GM12878 (cell line): ENCODE results near the gene DDX42. TPM values are rescaled to one million over a fixed set of nuclear protein-coding genes. Genes with fewer than 3 reads are reported as not detected.

Source experiments
- ATAC-seq: fragments of 200-7000 bp; cut with Tn5 transposase; 3 replicates; pipeline ENCODE4 v1.9.1; 2020; ENCODE audit warnings: mild to moderate bottlenecking, moderate library complexity
- BruUV-seq: library from RNA; stranded (reverse); fragments of 400-500 nt; replicated peaks from 2 replicates; lab custom pipeline; 2021; lab: Mats Ljungman, UMichigan
- CTCF ChIA-PET: fragments of 300-600 bp; sonication (Branson Sonifier 250); formaldehyde crosslinking; extraction: SDS; loops from one replicate; lab custom pipeline; 2021; ENCODE audit warnings: inconsistent platforms; lab: Yijun Ruan, JAX
- POLR2A ChIA-PET: fragments of 350-600 bp; formaldehyde crosslinking; extraction: SDS; loops from one replicate; lab custom pipeline; 2021; ENCODE audit warnings: inconsistent platforms; lab: Charles Lee
- RAD21 ChIA-PET: fragments of 300-600 bp; sonication (Branson Sonifier 250); formaldehyde crosslinking; loops from one replicate; lab custom pipeline; 2023; ENCODE audit warnings: antibody characterized with exemption; ENCODE audit not compliant: unreplicated experiment; lab: Charles Lee
- SMC1A ChIA-PET: fragments of 300-600 bp; sonication (Branson Sonifier 250); formaldehyde crosslinking; loops from one replicate; lab custom pipeline; 2023; ENCODE audit not compliant: unreplicated experiment, uncharacterized antibody; lab: Charles Lee
- DNase-seq: peaks from one replicate; pipeline ENCODE4 v3.0.0-alpha.2; 2011; ENCODE audit warnings: low read depth, low spot score
- FAIRE-seq: peaks from 3 replicates; lab custom pipeline; 2011; peaks lifted over from hg19 to GRCh38; lab: Jason Lieb, UNC
- H2AFZ ChIP-seq: 2 replicates; pipeline ENCODE4 v1.6.0; 2011; ENCODE audit warnings: low read depth, low read length, control low read depth; ENCODE audit not compliant: control insufficient read depth
- H3K27ac ChIP-seq: 2 replicates; pipeline ENCODE4 v1.5.1; 2011; ENCODE audit warnings: control low read depth; ENCODE audit not compliant: control insufficient read depth, insufficient read depth
- H3K27me3 ChIP-seq, 2 experiments: replicated peaks in 1 of 2; 2 replicates each; pipeline versions ENCODE4 v1.6.0 to v1.6.1; 2011; ENCODE audit warnings: low read length in 1 of 2; ENCODE audit not compliant: control insufficient read depth in 2 of 2, insufficient read depth in 2 of 2
- H3K36me3 ChIP-seq, 2 experiments: 2 replicates each; pipeline ENCODE4 v1.5.1; 2011; ENCODE audit warnings: low read length in 1 of 2; ENCODE audit not compliant: control insufficient read depth in 2 of 2, insufficient read depth in 2 of 2
- H3K4me1 ChIP-seq: 2 replicates; pipeline ENCODE4 v1.6.1; 2011; ENCODE audit warnings: mild to moderate bottlenecking, low read length, moderate library complexity, mixed read lengths; ENCODE audit not compliant: control insufficient read depth, insufficient read depth
- H3K4me2 ChIP-seq: 2 replicates; pipeline ENCODE4 v1.6.0; 2011; ENCODE audit warnings: control low read depth; ENCODE audit not compliant: control insufficient read depth, insufficient read depth
- H3K4me3 ChIP-seq: fragments of 200-600 bp; sonication (generic); 2 replicates; pipeline ENCODE4 v1.5.1; 2016
- H3K79me2 ChIP-seq: 2 replicates; pipeline ENCODE4 v1.6.0; 2011; ENCODE audit warnings: low read length; ENCODE audit not compliant: control insufficient read depth, insufficient read depth
- H3K9ac ChIP-seq: 2 replicates; pipeline ENCODE4 v1.8.0; 2011; ENCODE audit warnings: low read length, control low read depth, mixed read lengths; ENCODE audit not compliant: control insufficient read depth, insufficient read depth
- H3K9me3 ChIP-seq: replicated peaks from 3 replicates; pipeline ENCODE4 v1.5.1; 2011; ENCODE audit warnings: mild to moderate bottlenecking, low read length; ENCODE audit not compliant: control insufficient read depth, insufficient read depth
- H4K20me1 ChIP-seq: 2 replicates; pipeline ENCODE4 v1.6.0; 2011; ENCODE audit not compliant: control insufficient read depth, insufficient read depth
- DPF2 ChIP-seq: fragments of 450-650 bp; IDR thresholded peaks from 2 replicates; pipeline ENCODE4 v1.6.1; 2017; ENCODE audit warnings: mild to moderate bottlenecking
- HDAC2 ChIP-seq: fragments of 200-600 bp; sonication (generic); IDR thresholded peaks from 2 replicates; pipeline ENCODE4 v1.6.1; 2017
- HDAC6 ChIP-seq: fragments of 200-600 bp; sonication (generic); IDR thresholded peaks from one replicate; pipeline ENCODE4 v1.8.0; 2017; ENCODE audit warnings: antibody characterized with exemption; ENCODE audit not compliant: unreplicated experiment
- IRF4 ChIP-seq: IDR thresholded peaks from 2 replicates; pipeline ENCODE4 v1.6.1; 2011; ENCODE audit warnings: low read depth, low read length
- MYB ChIP-seq: fragments of 150-350 bp; IDR thresholded peaks from 2 replicates; pipeline ENCODE4 v1.6.1; 2014; ENCODE audit warnings: mild to moderate bottlenecking, low read depth, low read length, borderline replicate concordance
- NFYB ChIP-seq: IDR thresholded peaks from 2 replicates; pipeline ENCODE4 v1.6.1; 2011; ENCODE audit warnings: low read depth, mild to moderate bottlenecking, low read length, improper control_type of control experiment, moderate library complexity; ENCODE audit not compliant: insufficient read depth
- NR2C2 ChIP-seq: IDR thresholded peaks from 2 replicates; pipeline ENCODE4 v1.6.1; 2011; ENCODE audit warnings: borderline replicate concordance, low read depth; ENCODE audit not compliant: control insufficient read depth, insufficient read length
- NR2F1 ChIP-seq: fragments of 450-650 bp; conservative IDR thresholded peaks from 2 replicates; pipeline ENCODE4 v1.6.1; 2017; ENCODE audit warnings: mild to moderate bottlenecking
- POLR2AphosphoS2 ChIP-seq: IDR thresholded peaks from 2 replicates; pipeline ENCODE4 v1.6.1; 2011; ENCODE audit warnings: low read depth, mild to moderate bottlenecking, low read length, improper control_type of control experiment, moderate library complexity
- SMAD1 ChIP-seq: fragments of 450-650 bp; IDR thresholded peaks from 2 replicates; pipeline ENCODE4 v1.6.1; 2018; ENCODE audit warnings: mild to moderate bottlenecking, low read depth; ENCODE audit not compliant: partially characterized antibody
- SMARCA5 ChIP-seq: fragments of 450-650 bp; IDR thresholded peaks from 2 replicates; pipeline ENCODE4 v1.6.1; 2017; ENCODE audit warnings: mild to moderate bottlenecking
- WGBS: methylation state at CpG from one replicate; pipeline ENCODE4 v1.1.6; 2016; ENCODE audit warnings: low lambda C conversion rate; ENCODE audit not compliant: insufficient replicate concordance, insufficient coverage; ENCODE audit errors: missing lambda C conversion rate; 5-methylcytosine and 5-hydroxymethylcytosine counted together
- in situ Hi-C: fragments of 300-500 bp; cut with MboI; formaldehyde crosslinking; loops from 9 replicates; pipeline ENCODE4 v1.14.3; 2018; ENCODE audit warnings: mixed read lengths
- intact Hi-C: fragments of 100-400 bp; cut with micrococcal nuclease; formaldehyde crosslinking; loops from one replicate; pipeline ENCODE4 v1.14.2; 2022; ENCODE audit not compliant: unreplicated experiment
- polyA plus RNA-seq, 11 experiments: library from polyadenylated mRNA; depleted of rRNA in 4 of 11; unstranded in 6 of 11; stranded (reverse) in 5 of 11; fragments of >200 nt; fragmentation: Nextera tagmentation in 4 of 11; fragmentation: Illumina TruSeq in 1 of 11; extraction: Ambion mirVana in 4 of 11; extraction: Trizol in 1 of 11; gene quantifications; 1 replicate in 1 of 11; 2 replicates in 10 of 11; pipeline versions ENCODE4 v1.2.1 to v1.2.3, GENCODE V29; 2011 to 2016; ENCODE audit warnings: inconsistent platforms in 2 of 11, missing spikeins in 2 of 11, low read depth in 1 of 11
- total RNA-seq, 4 experiments: library from RNA; depleted of rRNA in 3 of 4; stranded (reverse); fragments of >200 nt in 3 of 4; fragmentation: Illumina TruSeq in 1 of 4; extraction: Trizol in 1 of 4; gene quantifications; 2 replicates each; pipeline versions ENCODE4 v1.2.1 to v1.2.3, GENCODE V29; 2013 to 2021
- TF ChIP-seq, protein P1 (sequence below): IDR thresholded peaks from 2 replicates; pipeline ENCODE4 v1.6.1; 2011; ENCODE audit warnings: mild to moderate bottlenecking, low read depth, low read length, moderate library complexity; ENCODE audit not compliant: insufficient replicate concordance
- TF ChIP-seq, protein P2 (sequence below): fragments of 150-350 bp; IDR thresholded peaks from 2 replicates; pipeline ENCODE4 v1.6.1; 2016; ENCODE audit warnings: low read depth, low read length

The DDX42 gene
- total and polyA plus RNA-seq, 10 of the 15 experiments (the other 5 are each of a cell fraction or from before 2014, with no cell fraction given), result 14.6 to 147 (median 65.3) TPM

DNA sequence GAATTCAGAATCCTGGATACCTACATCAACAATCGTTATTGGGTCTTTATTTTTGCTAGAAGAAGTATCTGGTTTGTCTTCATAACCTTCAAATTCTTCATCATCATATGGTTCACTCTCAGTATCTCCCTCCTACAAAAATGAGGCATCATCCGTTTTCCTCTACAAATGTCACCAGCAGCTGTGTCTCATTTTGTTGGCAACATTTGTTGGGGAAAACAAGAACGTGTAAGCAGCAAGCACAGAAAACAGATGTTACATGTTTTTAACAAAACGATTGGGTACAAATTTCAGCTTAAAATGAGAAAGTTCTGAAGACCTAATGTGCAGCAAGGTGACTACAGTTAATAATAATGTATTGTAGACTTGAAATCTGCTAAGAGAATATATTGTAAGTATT, 9.3 kb upstream of the DDX42 start:
- H3K79me2 ChIP-seq, result peaks cover 40% of the 10 kb centered on the region
- no peak for TF ChIP-seq MYB
- no peak for TF ChIP-seq NFYB
- TF ChIP-seq DPF2, result no peak
- no peak for TF ChIP-seq NR2C2
- TF ChIP-seq NR2F1, result no peak
- TF ChIP-seq, all 136 proteins: peak for 0
- POLR2A ChIA-PET, result interaction anchor here (0.9 to 2.2 kb wide), 4 partner anchors 10 to 72 kb away, joined by 3 to 15 read pairs (median 4); partner anchors contain the start of genes CCDC47 and DDX42
- no peaks in the 10 kb centered on the region; the same call in 1 of the 2 replicates for H3K4me1 ChIP-seq
- intact Hi-C loops (no loop called here), in situ Hi-C loops (no loop called here)
- no TSS peak for BruUV-seq
- ATAC-seq, result no peak
- CTCF ChIA-PET, result interaction anchor here (0.9 to 1.2 kb wide), 4 partner anchors 11 to 103 kb away, joined by 3 to 5 read pairs (median 4); no protein-coding TSS in a partner anchor
- RAD21 ChIA-PET, result interaction anchor here (1.2 kb wide), 1 partner anchor 22 kb away, joined by 3 read pairs; no protein-coding TSS in a partner anchor
- SMC1A ChIA-PET, result interaction anchor here (1.0 to 1.9 kb wide), 7 partner anchors 10 to 51 kb away, joined by 3 to 6 read pairs (median 4); no protein-coding TSS in a partner anchor
- H4K20me1 ChIP-seq, result peaks cover 3% of the 10 kb centered on the region; the same call in 1 of the 2 replicates
- no peak for FAIRE-seq
- H2AFZ ChIP-seq, result no peak overlapping the region
- H3K4me2 ChIP-seq, result no peak overlapping the region
- no peaks in the 10 kb centered on the region for H3K9me3 ChIP-seq
- H3K27me3 ChIP-seq, result no peaks in the 10 kb centered on the region
- WGBS, result 100% methylated on average over 4 of the region's 4 CpGs
- no peak overlapping the region for H3K27ac ChIP-seq
- DNase-seq, result no peak
- peaks cover 7 to 8% of the 10 kb centered on the region in 2 experiments; a peak in 3 of 4 replicates for H3K36me3 ChIP-seq
- no peak overlapping the region for H3K9ac ChIP-seq
- no peak overlapping the region for H3K4me3 ChIP-seq

DNA sequence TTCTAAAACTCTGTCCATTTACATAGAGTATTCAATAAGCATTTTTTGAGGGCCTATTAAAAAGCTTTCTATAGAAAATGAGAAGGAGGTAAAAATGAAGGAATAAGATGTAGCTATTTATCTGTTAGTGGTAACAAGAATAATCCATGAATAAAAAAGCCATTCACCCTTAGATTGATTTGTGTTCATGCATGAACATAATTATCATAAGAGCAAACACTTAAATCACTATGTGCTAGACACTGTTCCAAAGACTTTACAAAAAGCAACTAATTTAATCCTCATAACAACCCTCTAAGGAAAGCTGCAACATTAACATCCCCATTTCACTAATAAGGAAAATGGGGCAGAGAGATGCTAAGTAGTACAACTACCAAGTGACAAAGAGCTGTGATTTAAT, 7.2 kb upstream of the DDX42 start:
- Histone ChIP-seq H3K36me3 (peaks cover 1 to 5% of the 10 kb centered on the region in 2 experiments; a peak in 3 of 4 replicates), H2AFZ (no peak overlapping the region), H3K27me3 (no peaks in the 10 kb centered on the region), H3K4me1 (no peaks in the 10 kb centered on the region; the same call in 1 of the 2 replicates), H4K20me1 (peaks cover 3% of the 10 kb centered on the region; the same call in 1 of the 2 replicates), H3K79me2 (peaks cover 61% of the 10 kb centered on the region), H3K4me3 (no peak overlapping the region), H3K9ac (no peak overlapping the region), H3K9me3 (no peaks in the 10 kb centered on the region), H3K4me2 (peak overlapping the region; percentile 11), H3K27ac (no peak overlapping the region)
- RAD21 ChIA-PET, result interaction anchor here (0.6 to 1.2 kb wide), 4 partner anchors 14 to 74 kb away, joined by 3 to 4 read pairs (median 3); partner anchors contain the start of gene STRADA
- POLR2A ChIA-PET, result interaction anchor here (1.0 to 1.3 kb wide), 3 partner anchors 11 to 26 kb away, joined by 5 to 6 read pairs (median 5); no protein-coding TSS in a partner anchor
- no peak for FAIRE-seq
- BruUV-seq, result no TSS peak
- in situ Hi-C loops, result no loop called here
- no peak for DNase-seq
- CTCF ChIA-PET, result interaction anchor here (0.8 to 1.6 kb wide), 6 partner anchors 8 to 82 kb away, joined by 3 to 7 read pairs (median 3); no protein-coding TSS in a partner anchor
- SMC1A ChIA-PET, result interaction anchor here (0.6 to 1.3 kb wide), 7 partner anchors 8 to 24 kb away, joined by 3 to 5 read pairs (median 3); no protein-coding TSS in a partner anchor
- no peak; the same call in 2 of the 3 replicates for ATAC-seq
- intact Hi-C loops, result no loop called here
- TF ChIP-seq SMAD1 (no peak), IRF4 (no peak), POLR2AphosphoS2 (no peak), SMARCA5 (no peak), HDAC6 (no peak), HDAC2 (no peak), NR2C2 (no peak)
- TF ChIP-seq, protein P1, sequence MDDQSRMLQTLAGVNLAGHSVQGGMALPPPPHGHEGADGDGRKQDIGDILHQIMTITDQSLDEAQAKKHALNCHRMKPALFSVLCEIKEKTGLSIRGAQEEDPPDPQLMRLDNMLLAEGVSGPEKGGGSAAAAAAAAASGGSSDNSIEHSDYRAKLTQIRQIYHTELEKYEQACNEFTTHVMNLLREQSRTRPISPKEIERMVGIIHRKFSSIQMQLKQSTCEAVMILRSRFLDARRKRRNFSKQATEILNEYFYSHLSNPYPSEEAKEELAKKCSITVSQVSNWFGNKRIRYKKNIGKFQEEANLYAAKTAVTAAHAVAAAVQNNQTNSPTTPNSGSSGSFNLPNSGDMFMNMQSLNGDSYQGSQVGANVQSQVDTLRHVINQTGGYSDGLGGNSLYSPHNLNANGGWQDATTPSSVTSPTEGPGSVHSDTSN, result no peak
- TF ChIP-seq, protein P2, sequence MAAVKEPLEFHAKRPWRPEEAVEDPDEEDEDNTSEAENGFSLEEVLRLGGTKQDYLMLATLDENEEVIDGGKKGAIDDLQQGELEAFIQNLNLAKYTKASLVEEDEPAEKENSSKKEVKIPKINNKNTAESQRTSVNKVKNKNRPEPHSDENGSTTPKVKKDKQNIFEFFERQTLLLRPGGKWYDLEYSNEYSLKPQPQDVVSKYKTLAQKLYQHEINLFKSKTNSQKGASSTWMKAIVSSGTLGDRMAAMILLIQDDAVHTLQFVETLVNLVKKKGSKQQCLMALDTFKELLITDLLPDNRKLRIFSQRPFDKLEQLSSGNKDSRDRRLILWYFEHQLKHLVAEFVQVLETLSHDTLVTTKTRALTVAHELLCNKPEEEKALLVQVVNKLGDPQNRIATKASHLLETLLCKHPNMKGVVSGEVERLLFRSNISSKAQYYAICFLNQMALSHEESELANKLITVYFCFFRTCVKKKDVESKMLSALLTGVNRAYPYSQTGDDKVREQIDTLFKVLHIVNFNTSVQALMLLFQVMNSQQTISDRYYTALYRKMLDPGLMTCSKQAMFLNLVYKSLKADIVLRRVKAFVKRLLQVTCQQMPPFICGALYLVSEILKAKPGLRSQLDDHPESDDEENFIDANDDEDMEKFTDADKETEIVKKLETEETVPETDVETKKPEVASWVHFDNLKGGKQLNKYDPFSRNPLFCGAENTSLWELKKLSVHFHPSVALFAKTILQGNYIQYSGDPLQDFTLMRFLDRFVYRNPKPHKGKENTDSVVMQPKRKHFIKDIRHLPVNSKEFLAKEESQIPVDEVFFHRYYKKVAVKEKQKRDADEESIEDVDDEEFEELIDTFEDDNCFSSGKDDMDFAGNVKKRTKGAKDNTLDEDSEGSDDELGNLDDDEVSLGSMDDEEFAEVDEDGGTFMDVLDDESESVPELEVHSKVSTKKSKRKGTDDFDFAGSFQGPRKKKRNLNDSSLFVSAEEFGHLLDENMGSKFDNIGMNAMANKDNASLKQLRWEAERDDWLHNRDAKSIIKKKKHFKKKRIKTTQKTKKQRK, result no peak
